D341Med (cell line): ENCODE data around the gene GCHFR.

Experiments used
- DNase-seq: peaks from one replicate; pipeline ENCODE4 v3.0.0; 2012; ENCODE audit warnings: low spot score

Gene GCHFR

GRCh38 chr15:40754883-40755811 is 8.7 kb upstream of the GCHFR start, which contains the start of gene RMDN3:
Gene RMDN3 (minus strand): TSS chr15:40755254. CDS start chr15:40754783, 471 bp downstream.
- DNase-seq = peak; percentile 99

DNA sequence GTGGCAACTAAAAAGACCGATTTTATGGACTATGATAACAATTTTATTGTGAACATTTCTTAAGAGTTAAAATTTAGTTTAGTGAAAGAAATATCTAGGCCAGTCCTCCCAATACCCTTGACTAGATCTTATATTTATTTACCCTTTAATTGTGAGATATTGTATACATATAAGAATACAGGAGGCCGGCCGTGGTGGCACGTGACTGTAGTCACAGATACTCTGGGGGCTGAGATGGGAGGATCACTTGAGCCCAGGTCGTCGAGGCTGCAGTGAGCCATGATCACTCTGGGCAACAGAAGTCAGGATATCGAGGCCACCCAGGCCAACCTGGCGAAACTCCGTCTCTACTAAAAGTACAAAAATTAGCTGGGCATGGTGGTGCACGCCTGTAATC is 8.1 kb upstream of the GCHFR start:
- no peak for DNase-seq

GRCh38 chr15:40756938-40757337 is 6.9 kb upstream of the GCHFR start:
- no peak for DNase-seq

GRCh38 chr15:40759961-40760360 is 3.9 kb upstream of the GCHFR start:
- DNase-seq = no peak

GRCh38 chr15:40762919-40763800 is 708 bp upstream of the GCHFR start:
- DNase-seq = no peak

GRCh38 chr15:40764629-40765103 is 798 bp downstream of the GCHFR start:
- DNase-seq = no peak

GRCh38 chr15:40766194-40766815 is 2.4 kb downstream of the GCHFR start:
- peak; percentile 18 for DNase-seq

- DNase-seq = no peak
Observed at GRCh38 chr15:40766906-40767837, 3.3 kb downstream of the GCHFR start.

- DNase-seq = no peak
Observed at GRCh38 chr15:40767838-40768500, 4.1 kb downstream of the GCHFR start.

DNA sequence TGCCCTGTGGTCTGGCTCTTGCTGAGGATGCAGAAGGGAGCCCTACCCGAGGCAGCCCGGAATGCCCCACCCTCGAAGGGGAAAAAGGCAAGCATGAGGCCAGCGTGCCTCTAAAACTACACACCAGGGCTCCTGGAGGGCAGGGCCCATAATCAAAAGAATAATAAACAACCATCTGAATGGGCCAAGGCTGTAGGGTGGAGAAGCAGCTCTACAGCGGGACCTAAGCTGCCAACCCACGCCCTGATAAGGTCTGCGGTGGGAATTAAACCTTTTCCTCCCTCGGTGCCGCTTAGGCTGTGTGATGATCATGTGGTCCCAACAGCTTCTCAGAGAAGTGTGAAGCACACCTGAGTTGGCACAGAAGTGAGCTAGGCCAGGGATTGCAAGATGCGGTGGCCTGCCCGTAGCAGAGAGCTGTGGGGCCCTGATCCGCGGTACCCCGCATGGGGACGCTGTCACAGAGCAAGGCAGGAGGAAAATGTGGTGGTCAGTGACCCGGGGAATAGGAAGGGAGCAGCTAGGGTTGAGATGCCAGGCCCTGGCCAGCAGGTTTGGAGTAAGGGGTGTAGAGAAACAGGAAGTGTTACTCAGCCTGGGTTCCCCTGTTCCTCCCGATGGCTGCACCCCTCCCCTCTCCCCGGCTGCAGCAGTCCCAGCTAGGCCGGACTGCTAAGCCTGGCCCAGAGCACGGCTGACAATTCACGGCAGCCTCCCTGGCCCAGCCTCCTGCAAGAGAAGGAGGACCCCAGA is 4.8 kb downstream of the GCHFR start:
- no peak for DNase-seq

DNA sequence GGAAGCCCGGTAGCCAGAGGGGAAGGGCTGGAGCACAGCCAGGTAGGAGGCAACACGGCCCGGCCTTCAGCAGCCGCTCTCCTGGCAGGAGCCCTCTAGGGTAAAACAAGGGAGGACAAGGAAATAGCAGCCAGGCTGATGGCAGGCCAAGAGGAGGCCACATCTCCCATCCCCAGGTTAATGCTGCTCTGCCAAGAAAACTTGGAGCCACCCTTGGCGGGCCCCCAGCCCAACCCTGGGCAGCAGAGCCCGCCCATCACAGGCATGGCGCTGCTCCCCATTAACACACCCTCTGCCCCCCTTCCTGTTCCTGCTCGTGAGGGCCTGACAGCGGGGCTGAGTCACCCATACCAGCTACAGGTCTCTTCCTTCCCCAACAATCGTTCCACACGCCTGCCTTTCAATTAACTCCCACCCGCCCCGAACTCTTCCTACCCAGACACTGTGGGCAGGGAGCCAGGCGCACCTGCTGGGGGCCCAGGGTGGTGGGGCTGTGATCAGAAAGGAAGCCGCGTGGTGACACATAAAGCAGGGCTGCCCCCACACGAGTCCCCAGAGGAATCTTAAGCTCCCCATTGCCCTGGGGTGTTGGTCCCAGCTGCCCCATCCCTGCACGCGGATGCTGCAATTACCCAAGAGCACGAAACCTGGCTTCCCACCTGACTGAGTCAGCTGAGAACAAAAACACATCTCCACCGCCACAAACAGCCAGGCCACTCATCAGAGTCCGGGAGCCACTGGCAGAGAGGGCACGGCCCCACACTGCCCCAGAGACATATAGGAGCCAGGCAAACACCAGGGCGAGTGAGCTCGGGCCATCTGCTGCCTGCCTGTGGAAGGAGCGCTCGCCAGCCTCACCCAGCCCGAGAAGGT is 5.6 kb downstream of the GCHFR start, which contains the start of gene C15orf62:
Gene C15orf62, plus strand, starts transcription at position 707 of the 873 bp plus-strand sequence. CDS start 516 bp downstream, outside the sequence.
- DNase-seq = peak; percentile 65

DNA sequence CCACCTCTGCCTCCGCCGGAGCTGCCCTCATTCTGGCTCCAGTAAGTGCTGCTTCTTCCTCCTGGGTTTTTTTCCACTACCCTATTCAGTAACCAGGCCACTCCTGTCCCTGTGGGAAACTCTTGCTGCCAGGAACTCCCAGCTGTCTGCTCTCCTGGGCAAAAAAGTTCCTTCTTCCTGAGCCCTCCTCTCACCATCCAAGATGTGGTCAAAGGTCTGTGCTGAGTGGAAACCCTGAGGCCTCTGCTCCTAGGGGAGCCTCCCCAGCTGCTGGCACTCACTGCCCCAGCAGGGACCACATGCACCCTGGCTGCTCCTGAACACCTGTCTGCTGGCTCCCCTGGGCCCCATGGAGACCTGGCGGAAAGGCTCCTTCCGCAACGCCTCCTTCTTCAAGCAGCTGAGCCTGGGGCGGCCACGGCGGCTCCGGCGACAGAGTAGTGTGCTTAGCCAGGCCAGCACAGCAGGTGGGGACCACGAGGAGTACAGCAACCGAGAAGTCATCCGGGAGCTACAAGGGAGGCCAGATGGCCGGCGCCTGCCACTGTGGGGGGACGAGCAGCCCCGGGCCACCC is 6.4 kb downstream of the GCHFR start:
- peak; percentile 53 for DNase-seq

DNA sequence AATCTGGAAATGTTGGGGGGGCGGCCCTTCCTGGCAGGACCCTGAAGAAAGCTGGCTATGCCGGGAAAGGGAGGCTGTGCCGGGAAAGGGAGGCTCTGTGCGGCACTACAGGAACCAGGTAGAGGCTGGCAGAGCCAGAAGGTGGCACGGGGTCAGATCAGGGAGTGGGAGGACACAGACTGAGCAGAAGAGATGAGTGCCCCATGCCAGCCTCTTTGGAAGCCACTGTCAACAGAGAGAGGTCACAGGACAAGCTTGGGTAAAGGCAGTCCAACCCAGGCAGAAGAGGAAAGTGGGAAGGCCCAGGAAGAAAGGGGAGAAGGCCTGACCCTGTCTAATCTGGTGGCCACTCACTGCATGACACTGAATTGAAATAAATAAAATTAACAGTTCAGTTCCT is 7.4 kb downstream of the GCHFR start:
- no peak for DNase-seq

GRCh38 chr15:40772014-40772413 is 8.1 kb downstream of the GCHFR start:
- DNase-seq = no peak

DNA sequence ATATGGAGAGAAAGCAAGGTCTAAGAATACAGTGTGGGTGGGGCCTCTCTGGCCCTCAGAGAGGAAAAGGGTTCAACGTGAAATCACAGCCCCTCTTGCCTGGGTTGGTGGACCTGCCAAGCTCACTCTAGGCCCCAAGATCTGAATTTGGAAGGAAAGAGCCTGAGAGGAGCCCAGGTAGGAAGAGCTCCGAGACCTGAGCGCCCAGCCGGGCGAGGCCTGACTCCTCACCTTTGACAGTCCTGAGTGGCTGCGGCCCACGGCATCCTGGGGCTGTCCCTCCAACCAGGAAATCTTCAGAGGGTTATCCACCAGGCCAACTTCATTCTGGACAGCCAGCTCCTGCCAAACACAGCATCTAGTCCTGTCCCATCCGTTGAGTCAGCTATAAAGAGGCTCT is 9.6 kb downstream of the GCHFR start:
- no peak for DNase-seq

- no peak for DNase-seq
Observed at GRCh38 chr15:40773902-40774301, 10.0 kb downstream of the GCHFR start.

- no peak for DNase-seq
Observed at GRCh38 chr15:40775007-40775406, 11.1 kb downstream of the GCHFR start.
